Neural crest cell (in vitro differentiated cells): ENCODE results near the gene RFC3. TPM values are rescaled to one million over a fixed set of nuclear protein-coding genes. Genes with fewer than 3 reads are reported as not detected.
A peak's percentile ranks its signal among the peaks of the same experiment; 100 is the strongest.

Source experiments
- DNase-seq: peaks from one replicate; pipeline ENCODE4 v3.0.0; 2021; ENCODE audit warnings: low read depth, mixed read lengths, low spot score
- H3K27ac Mint-ChIP-seq: one replicate; pipeline ENCODE4 v1.8.0; 2021; ENCODE audit warnings: mild to moderate bottlenecking, mixed read lengths; ENCODE audit not compliant: unreplicated experiment
- H3K27me3 Mint-ChIP-seq: 2 replicates; pipeline ENCODE4 v1.8.0; 2021; ENCODE audit warnings: low read depth, mild to moderate bottlenecking, mixed read lengths
- H3K36me3 Mint-ChIP-seq: 2 replicates; pipeline ENCODE4 v1.8.0; 2021; ENCODE audit warnings: low read depth, mild to moderate bottlenecking, mixed read lengths
- H3K4me1 Mint-ChIP-seq: 2 replicates; pipeline ENCODE4 v1.8.0; 2021; ENCODE audit warnings: mixed read lengths
- H3K4me3 Mint-ChIP-seq: one replicate; pipeline ENCODE4 v1.8.0; 2021; ENCODE audit warnings: mild to moderate bottlenecking, mixed read lengths
- H3K9me3 Mint-ChIP-seq: 2 replicates; pipeline ENCODE4 v1.8.0; 2021; ENCODE audit warnings: mixed read lengths
- CTCF ChIP-seq: fragments of 200-600 bp; sonication (generic); conservative IDR thresholded peaks from 2 replicates; pipeline ENCODE4 v1.5.0; 2021; ENCODE audit warnings: antibody characterized with exemption, mild to moderate bottlenecking
- total RNA-seq: library from RNA; stranded (reverse); gene quantifications from 2 replicates; pipeline ENCODE4 v1.2.1, GENCODE V29; 2021

Gene RFC3
- total RNA-seq, 1 donor from 2014 or later: 53.9 TPM

- Mint-ChIP-seq H3K27me3 (no peaks in the 10 kb centered on the region), H3K4me3 (no peak overlapping the region), H3K36me3 (peaks cover 25% of the 10 kb centered on the region), H3K27ac (peak overlapping the region; percentile 4), H3K4me1 (peaks cover 9% of the 10 kb centered on the region), H3K9me3 (peaks cover 3% of the 10 kb centered on the region)
- no peak for TF ChIP-seq CTCF
- DNase-seq: no peak
Measured at GRCh38 chr13:33884531-33885220, 66.7 kb downstream of the RFC3 start.
